IMR-90 (cell line): ENCODE measurements around the gene PLPPR3. TPM values are rescaled to one million over a fixed set of nuclear protein-coding genes. Genes with fewer than 3 reads are reported as not detected.

Source experiments
- ATAC-seq: fragments of 200-7000 bp; cut with Tn5 transposase; 2 replicates; pipeline ENCODE4 v1.9.1; 2020; ENCODE audit warnings: low read depth, mild to moderate bottlenecking, moderate library complexity
- BruUV-seq: library from RNA; stranded (reverse); fragments of 400-500 nt; replicated peaks from 2 replicates; lab custom pipeline; 2021; lab: Mats Ljungman, UMichigan
- CTCF ChIA-PET: fragments of 300-600 bp; formaldehyde crosslinking; extraction: SDS; loops from one replicate; lab custom pipeline; 2021; ENCODE audit warnings: antibody characterized with exemption; lab: Yijun Ruan, JAX
- POLR2A ChIA-PET: fragments of 300-600 bp; sonication (Branson Sonifier 250); formaldehyde crosslinking; loops from one replicate; lab custom pipeline; 2022; ENCODE audit warnings: antibody characterized with exemption; ENCODE audit not compliant: unreplicated experiment; lab: Charles Lee
- DNase-seq: peaks from one replicate; pipeline ENCODE4 v3.0.0; 2013
- H2AFZ ChIP-seq: replicated peaks from 2 replicates; pipeline ENCODE3; 2013; ENCODE audit warnings: low read length, mild to moderate bottlenecking; ENCODE audit not compliant: poor library complexity
- H2AK5ac ChIP-seq: 2 replicates; pipeline ENCODE4 v1.6.1; 2013; ENCODE audit warnings: low read depth, low read length, inconsistent platforms
- H2AK9ac ChIP-seq: replicated peaks from 2 replicates; pipeline ENCODE3; 2013; ENCODE audit warnings: mild to moderate bottlenecking, low read depth, low read length, moderate library complexity; ENCODE audit not compliant: poor library complexity
- H2BK120ac ChIP-seq: 2 replicates; pipeline ENCODE4 v1.6.1; 2013; ENCODE audit warnings: low read depth, low read length, inconsistent platforms
- H2BK15ac ChIP-seq: 3 replicates; pipeline ENCODE4 v1.6.1; 2013; ENCODE audit warnings: low read depth, low read length, inconsistent platforms
- H2BK20ac ChIP-seq: 2 replicates; pipeline ENCODE4 v1.6.1; 2013; ENCODE audit warnings: low read depth, mild to moderate bottlenecking, inconsistent platforms, low read length, moderate library complexity
- H2BK5ac ChIP-seq: 2 replicates; pipeline ENCODE4 v1.6.1; 2013; ENCODE audit warnings: mild to moderate bottlenecking, low read depth, low read length, inconsistent platforms; ENCODE audit not compliant: poor library complexity, severe bottlenecking
- H3K14ac ChIP-seq: replicated peaks from 2 replicates; pipeline ENCODE4 v1.6.1; 2013; ENCODE audit warnings: low read depth, low read length, inconsistent platforms
- H3K18ac ChIP-seq: 2 replicates; pipeline ENCODE4 v1.6.1; 2013; ENCODE audit warnings: low read depth, low read length, control low read depth
- H3K23ac ChIP-seq: 2 replicates; pipeline ENCODE4 v1.6.1; 2013; ENCODE audit warnings: low read depth, low read length, inconsistent platforms
- H3K27ac ChIP-seq: 2 replicates; pipeline ENCODE4 v1.5.1; 2013; ENCODE audit warnings: mild to moderate bottlenecking, control low read depth, low read length; ENCODE audit not compliant: insufficient read depth
- H3K27me3 ChIP-seq: 2 replicates; pipeline ENCODE4 v1.6.1; 2013; ENCODE audit warnings: low read length; ENCODE audit not compliant: control insufficient read depth, insufficient read depth
- H3K36me3 ChIP-seq: 2 replicates; pipeline ENCODE4 v1.6.1; 2013; ENCODE audit warnings: low read length, mixed read lengths; ENCODE audit not compliant: control insufficient read depth, insufficient read depth
- H3K4ac ChIP-seq: 2 replicates; pipeline ENCODE4 v1.6.1; 2013; ENCODE audit warnings: low read depth, low read length, inconsistent platforms
- H3K4me1 ChIP-seq: 2 replicates; pipeline ENCODE4 v1.6.1; 2013; ENCODE audit warnings: low read length, mixed read lengths; ENCODE audit not compliant: control insufficient read depth, insufficient read depth
- H3K4me2 ChIP-seq: 2 replicates; pipeline ENCODE4 v1.6.1; 2013; ENCODE audit warnings: low read depth, mild to moderate bottlenecking, control low read depth, low read length, moderate library complexity
- H3K4me3 ChIP-seq: 2 replicates; pipeline ENCODE4 v1.5.1; 2013; ENCODE audit warnings: low read depth, mild to moderate bottlenecking, control low read depth, low read length, moderate library complexity; ENCODE audit not compliant: insufficient read depth
- H3K56ac ChIP-seq: 2 replicates; pipeline ENCODE4 v1.6.1; 2013; ENCODE audit warnings: low read length, inconsistent platforms; ENCODE audit not compliant: insufficient read depth; ENCODE audit errors: extremely low read depth
- H3K79me1 ChIP-seq, 2 experiments: 2 replicates each; pipeline ENCODE4 v1.6.1; 2013; ENCODE audit warnings: low read length in 2 of 2, inconsistent platforms in 1 of 2, low read depth in 1 of 2
- H3K9ac ChIP-seq: 2 replicates; pipeline ENCODE4 v1.6.1; 2013; ENCODE audit warnings: low read depth, low read length, control low read depth
- H3K9me1 ChIP-seq: 2 replicates; pipeline ENCODE4 v1.6.1; 2013; ENCODE audit warnings: low read length, inconsistent platforms; ENCODE audit not compliant: insufficient read depth
- H3K9me3 ChIP-seq: 2 replicates; pipeline ENCODE4 v1.6.1; 2013; ENCODE audit warnings: low read length; ENCODE audit not compliant: control insufficient read depth, insufficient read depth
- H4K20me1 ChIP-seq: 2 replicates; pipeline ENCODE4 v1.6.1; 2013; ENCODE audit warnings: low read length, inconsistent platforms; ENCODE audit not compliant: insufficient read depth
- H4K5ac ChIP-seq: 2 replicates; pipeline ENCODE4 v1.6.1; 2013; ENCODE audit warnings: mild to moderate bottlenecking, low read depth, low read length, control low read depth
- H4K8ac ChIP-seq, 2 experiments: 2 replicates each; pipeline ENCODE4 v1.6.1; 2013; ENCODE audit warnings: low read depth in 2 of 2, low read length in 2 of 2, control low read depth in 1 of 2, inconsistent platforms in 1 of 2
- H4K91ac ChIP-seq: 2 replicates; pipeline ENCODE4 v1.6.1; 2013; ENCODE audit warnings: low read depth, low read length, inconsistent platforms; ENCODE audit not compliant: insufficient read depth
- CEBPB ChIP-seq: IDR thresholded peaks from 2 replicates; pipeline ENCODE4 v1.6.1; 2012; ENCODE audit warnings: low read depth, low read length, improper control_type of control experiment
- CHD1 ChIP-seq: IDR thresholded peaks from 2 replicates; pipeline ENCODE4 v1.6.1; 2012; ENCODE audit warnings: low read depth, low read length, improper control_type of control experiment
- FOS ChIP-seq: fragments of 150-350 bp; IDR thresholded peaks from 2 replicates; pipeline ENCODE4 v1.6.1; 2016; ENCODE audit warnings: low read depth, low read length
- MAZ ChIP-seq: IDR thresholded peaks from 2 replicates; pipeline ENCODE4 v1.6.1; 2012; ENCODE audit warnings: low read depth, mild to moderate bottlenecking, low read length, improper control_type of control experiment, moderate library complexity, borderline replicate concordance
- NFE2L2 ChIP-seq: fragments of 150-350 bp; IDR thresholded peaks from 2 replicates; pipeline ENCODE4 v1.6.1; 2016; ENCODE audit warnings: low read depth, mild to moderate bottlenecking, low read length
- POLR2A ChIP-seq: IDR thresholded peaks from 2 replicates; pipeline ENCODE4 v1.6.1; 2012; ENCODE audit warnings: mild to moderate bottlenecking, low read depth, low read length
- RCOR1 ChIP-seq: IDR thresholded peaks from 2 replicates; pipeline ENCODE4 v1.6.1; 2012; ENCODE audit warnings: mild to moderate bottlenecking, low read length, improper control_type of control experiment; ENCODE audit not compliant: insufficient replicate concordance
- RFX5 ChIP-seq: IDR thresholded peaks from 2 replicates; pipeline ENCODE4 v1.8.0; 2012; ENCODE audit warnings: low read depth, mild to moderate bottlenecking, low read length, moderate library complexity
- SMC3 ChIP-seq: fragments of 150-350 bp; IDR thresholded peaks from 2 replicates; pipeline ENCODE4 v1.6.1; 2016; ENCODE audit warnings: low read depth, mild to moderate bottlenecking, antibody characterized with exemption, low read length, moderate library complexity
- WGBS, 2 experiments: methylation state at CpG; one replicate each; pipeline versions ENCODE4 v1.1.5 to v1.1.7; 2013; ENCODE audit warnings: missing lambda C conversion rate in 2 of 2; ENCODE audit not compliant: insufficient read length in 1 of 2; ENCODE audit errors: extremely low coverage in 2 of 2; 5-methylcytosine and 5-hydroxymethylcytosine counted together
- dilution Hi-C: fragments of 300-500 bp; cut with HindIII; formaldehyde crosslinking; loops from one replicate; pipeline ENCODE4 v1.14.3; 2018; ENCODE audit warnings: low sequenced_read_pairs; ENCODE audit not compliant: unreplicated experiment
- in situ Hi-C: fragments of 300-500 bp; cut with MboI; formaldehyde crosslinking; loops from 3 replicates; pipeline ENCODE4 v1.14.3; 2019; ENCODE audit warnings: low sequenced_read_pairs, inconsistent platforms, mixed read lengths
- intact Hi-C: fragments of 100-400 bp; cut with micrococcal nuclease; formaldehyde crosslinking; loops from 2 replicates; pipeline ENCODE4 v1.10.0; 2022
- polyA plus RNA-seq, 3 experiments: library from polyadenylated mRNA; depleted of rRNA; stranded (reverse); fragments of >200 nt; gene quantifications; 2 replicates each; pipeline ENCODE4 v1.2.3, GENCODE V29; 2012; ENCODE audit warnings: low replicate concordance in 1 of 3
- total RNA-seq: library from RNA; depleted of rRNA; stranded (reverse); fragments of >200 nt; gene quantifications from 2 replicates; pipeline ENCODE4 v1.2.3, GENCODE V29; 2012
- TF ChIP-seq, protein P1 (sequence below): conservative IDR thresholded peaks from 2 replicates; pipeline ENCODE4 v1.5.1; 2012; ENCODE audit warnings: mild to moderate bottlenecking, low read depth, low read length, improper control_type of control experiment

Gene PLPPR3
- total and polyA plus RNA-seq, 2 of the 4 experiments (the other 2 are of a cell fraction), result 0.36 to 1.2 TPM

DNA sequence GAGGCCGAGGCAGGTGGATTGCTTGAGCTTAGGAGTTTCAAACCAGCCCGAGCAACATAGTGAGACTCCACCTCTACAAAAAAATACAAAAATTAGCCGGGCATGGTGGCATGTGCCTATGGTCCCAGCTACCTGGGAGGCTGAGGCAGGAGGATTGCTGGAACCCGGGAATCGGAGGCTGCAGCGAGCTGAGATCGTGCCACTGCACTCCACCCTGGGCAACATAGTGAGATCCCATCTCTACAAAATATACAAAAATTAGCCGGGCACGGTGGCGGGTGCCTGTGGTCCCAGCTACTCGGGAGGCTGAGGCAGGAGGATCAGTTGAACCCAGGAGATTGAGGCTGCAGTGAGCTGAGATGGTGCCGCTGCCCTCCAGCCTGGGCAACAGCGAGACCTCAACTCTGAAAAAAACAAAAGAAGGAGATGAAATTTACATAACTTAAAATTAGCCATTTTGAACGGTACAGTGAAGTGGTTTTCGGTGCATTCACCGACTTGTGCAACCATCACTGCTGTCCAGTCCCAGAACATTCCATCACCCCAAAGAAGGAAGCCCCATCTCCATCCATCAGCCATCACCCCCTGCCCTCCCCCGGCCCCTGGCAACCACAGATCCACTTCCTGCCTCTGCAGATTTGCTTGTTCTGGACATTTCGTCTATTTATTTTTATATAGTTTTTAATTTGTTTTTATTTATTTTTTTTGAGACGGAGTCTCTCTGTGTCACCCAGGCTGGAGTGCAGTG, 4.3 kb upstream of the PLPPR3 start:
- dilution Hi-C loops (no loop called here), intact Hi-C loops (no loop called here), in situ Hi-C loops (no loop called here)
- no peak overlapping the region for H3K56ac ChIP-seq
- H3K9me3 ChIP-seq, result no peaks in the 10 kb centered on the region
- DNase-seq, result no peak
- H3K79me1 ChIP-seq, result no peaks in the 10 kb centered on the region
- no peak overlapping the region for H2BK5ac ChIP-seq
- no TSS peak for BruUV-seq
- no peak overlapping the region for H3K4me2 ChIP-seq
- H2BK120ac ChIP-seq, result no peak overlapping the region
- 89% methylated on average over 5 of the region's 19 CpGs; no CpG with 5 or more reads in 1 of the 2 experiments for WGBS, 2 experiments
- no peaks in the 10 kb centered on the region for H3K9me1 ChIP-seq
- no peak overlapping the region for H3K23ac ChIP-seq
- TF ChIP-seq RFX5 (no peak), CEBPB (no peak; the same call in 1 of the 2 replicates), CHD1 (no peak), FOS (no peak), SMC3 (no peak), POLR2A (no peak), MAZ (no peak), RCOR1 (no peak), NFE2L2 (no peak)
- TF ChIP-seq, protein P1, sequence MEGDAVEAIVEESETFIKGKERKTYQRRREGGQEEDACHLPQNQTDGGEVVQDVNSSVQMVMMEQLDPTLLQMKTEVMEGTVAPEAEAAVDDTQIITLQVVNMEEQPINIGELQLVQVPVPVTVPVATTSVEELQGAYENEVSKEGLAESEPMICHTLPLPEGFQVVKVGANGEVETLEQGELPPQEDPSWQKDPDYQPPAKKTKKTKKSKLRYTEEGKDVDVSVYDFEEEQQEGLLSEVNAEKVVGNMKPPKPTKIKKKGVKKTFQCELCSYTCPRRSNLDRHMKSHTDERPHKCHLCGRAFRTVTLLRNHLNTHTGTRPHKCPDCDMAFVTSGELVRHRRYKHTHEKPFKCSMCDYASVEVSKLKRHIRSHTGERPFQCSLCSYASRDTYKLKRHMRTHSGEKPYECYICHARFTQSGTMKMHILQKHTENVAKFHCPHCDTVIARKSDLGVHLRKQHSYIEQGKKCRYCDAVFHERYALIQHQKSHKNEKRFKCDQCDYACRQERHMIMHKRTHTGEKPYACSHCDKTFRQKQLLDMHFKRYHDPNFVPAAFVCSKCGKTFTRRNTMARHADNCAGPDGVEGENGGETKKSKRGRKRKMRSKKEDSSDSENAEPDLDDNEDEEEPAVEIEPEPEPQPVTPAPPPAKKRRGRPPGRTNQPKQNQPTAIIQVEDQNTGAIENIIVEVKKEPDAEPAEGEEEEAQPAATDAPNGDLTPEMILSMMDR, result no peak
- no peak overlapping the region for H2BK20ac ChIP-seq
- peaks cover 2% of the 10 kb centered on the region; the same call in 1 of the 2 replicates for H3K27me3 ChIP-seq
- POLR2A ChIA-PET, result no interaction called here
- no peak overlapping the region for H2AK9ac ChIP-seq
- peak; percentile 30; the same call in 1 of the 2 replicates for ATAC-seq
- H3K14ac ChIP-seq, result no peak overlapping the region
- H3K4me1 ChIP-seq, result peaks cover 3% of the 10 kb centered on the region; the same call in 1 of the 2 replicates
- H3K4ac ChIP-seq, result no peak overlapping the region
- H2BK15ac ChIP-seq, result no peak overlapping the region
- no peak overlapping the region for H4K91ac ChIP-seq
- H3K9ac ChIP-seq, result no peak overlapping the region
- no peaks in the 10 kb centered on the region for H3K36me3 ChIP-seq
- H4K20me1 ChIP-seq, result no peaks in the 10 kb centered on the region
- H2AFZ ChIP-seq, result no peak overlapping the region
- CTCF ChIA-PET, result no interaction called here
- no peak overlapping the region for H4K8ac ChIP-seq
- H3K27ac ChIP-seq, result no peak overlapping the region
- H2AK5ac ChIP-seq, result no peak overlapping the region
- no peak overlapping the region for H4K5ac ChIP-seq
- no peak overlapping the region for H3K18ac ChIP-seq
- no peak overlapping the region for H3K4me3 ChIP-seq
